Uterus (tissue), 4 donors: ENCODE measurements around the gene CAMTA1. TPM values are rescaled to one million over a fixed set of nuclear protein-coding genes. Genes with fewer than 3 reads are reported as not detected.
A peak's percentile ranks its signal among the peaks of the same experiment; 100 is the strongest.

Experiments
- DNase-seq, 2 donors: peaks; one replicate each; pipeline ENCODE4 v3.0.0-alpha.2; 2019 to 2020
- H3K27ac ChIP-seq, 2 donors: fragments of 200-600 bp; sonication (generic); 1 replicate in 1 of 2; 2 replicates in 1 of 2; pipeline ENCODE4 v1.5.1; 2016 to 2018
- H3K27me3 ChIP-seq, 2 donors: fragments of 200-600 bp; sonication (generic); one replicate each; pipeline ENCODE4 v1.5.1; 2018 to 2019; ENCODE audit warnings: control low read depth in 1 of 2
- H3K36me3 ChIP-seq, 2 donors: fragments of 200-600 bp; sonication (generic); one replicate each; pipeline ENCODE4 v1.5.1; 2019; ENCODE audit warnings: control low read depth in 1 of 2
- H3K4me1 ChIP-seq, 2 donors: fragments of 200-600 bp; sonication (generic); one replicate each; pipeline ENCODE4 v1.5.1; 2018 to 2019; ENCODE audit warnings: control low read depth in 1 of 2
- H3K4me3 ChIP-seq, 2 donors: fragments of 200-600 bp; sonication (generic); 1 replicate in 1 of 2; 2 replicates in 1 of 2; pipeline ENCODE4 v1.5.1; 2018 to 2019; ENCODE audit warnings: mild to moderate bottlenecking in 1 of 2
- H3K9me3 ChIP-seq, 2 donors: fragments of 200-600 bp; sonication (generic); one replicate each; pipeline ENCODE4 v1.5.1; 2019; ENCODE audit warnings: control low read depth in 1 of 2
- POLR2A ChIP-seq, 2 donors: fragments of 450-650 bp; IDR thresholded peaks; one replicate each; pipeline ENCODE4 v1.6.1; 2016; ENCODE audit warnings: antibody characterized with exemption in 2 of 2, mild to moderate bottlenecking in 1 of 2, moderate library complexity in 1 of 2
- intact Hi-C: fragments of 100-400 bp; cut with DNase I; formaldehyde crosslinking; loops from one replicate; pipeline ENCODE4 v1.15.1; 2023; ENCODE audit warnings: low total_unique reads
- total RNA-seq, 4 donors: library from RNA; depleted of rRNA in 3 of 4; stranded (reverse); fragments of >200 nt in 3 of 4; gene quantifications; one replicate each; pipeline versions ENCODE4 v1.1.0 to v1.2.4, GENCODE V29; 2014 to 2023
- TF ChIP-seq, protein P1 (sequence below), 4 experiments: fragments of 200-600 bp in 2 of 4; fragments of 450-650 bp in 2 of 4; sonication (generic) in 2 of 4; IDR thresholded peaks; one replicate each; pipeline ENCODE4 v1.5.1; 2016 to 2019; ENCODE audit warnings: antibody characterized with exemption in 4 of 4, mild to moderate bottlenecking in 2 of 4, moderate library complexity in 1 of 4
- donor health status: DM: yes; HTN: yes; CAD: no.

Gene CAMTA1
- total RNA-seq, 4 donors from 2014 or later: 29.7 to 427 (median 64.8) TPM

DNA sequence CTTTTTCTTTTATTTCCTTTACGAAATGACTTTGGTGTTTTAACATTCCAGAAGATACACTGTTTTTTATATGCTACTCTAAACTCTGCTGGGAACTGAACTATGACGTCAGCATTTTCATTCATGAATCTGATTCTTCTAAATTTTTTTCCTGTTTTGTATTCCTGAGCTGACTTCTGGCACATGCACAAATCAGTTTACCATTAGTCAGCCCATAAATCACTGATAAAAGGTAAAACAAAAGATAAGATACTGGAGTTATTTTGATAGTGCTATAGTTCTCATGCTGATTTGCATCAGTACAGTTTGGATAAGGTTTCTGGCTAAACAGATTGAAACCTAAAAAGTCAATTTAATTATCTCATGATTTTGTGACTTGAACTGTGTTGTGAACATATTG lies 10.4 kb downstream of the CAMTA1 start:
- no peaks in the 10 kb centered on the region for H3K27me3 ChIP-seq
- H3K36me3 ChIP-seq: no peaks in the 10 kb centered on the region
- no peaks in the 10 kb centered on the region for H3K9me3 ChIP-seq
- intact Hi-C loops: no loop called here
- H3K27ac ChIP-seq: no peak overlapping the region
- H3K4me3 ChIP-seq: no peak overlapping the region
- H3K4me1 ChIP-seq: peaks cover 0 to 5% of the 10 kb centered on the region in 2 donors
- TF ChIP-seq POLR2A (IDR thresholded peaks at IDR 0.05): no peak
- TF ChIP-seq, protein P1, sequence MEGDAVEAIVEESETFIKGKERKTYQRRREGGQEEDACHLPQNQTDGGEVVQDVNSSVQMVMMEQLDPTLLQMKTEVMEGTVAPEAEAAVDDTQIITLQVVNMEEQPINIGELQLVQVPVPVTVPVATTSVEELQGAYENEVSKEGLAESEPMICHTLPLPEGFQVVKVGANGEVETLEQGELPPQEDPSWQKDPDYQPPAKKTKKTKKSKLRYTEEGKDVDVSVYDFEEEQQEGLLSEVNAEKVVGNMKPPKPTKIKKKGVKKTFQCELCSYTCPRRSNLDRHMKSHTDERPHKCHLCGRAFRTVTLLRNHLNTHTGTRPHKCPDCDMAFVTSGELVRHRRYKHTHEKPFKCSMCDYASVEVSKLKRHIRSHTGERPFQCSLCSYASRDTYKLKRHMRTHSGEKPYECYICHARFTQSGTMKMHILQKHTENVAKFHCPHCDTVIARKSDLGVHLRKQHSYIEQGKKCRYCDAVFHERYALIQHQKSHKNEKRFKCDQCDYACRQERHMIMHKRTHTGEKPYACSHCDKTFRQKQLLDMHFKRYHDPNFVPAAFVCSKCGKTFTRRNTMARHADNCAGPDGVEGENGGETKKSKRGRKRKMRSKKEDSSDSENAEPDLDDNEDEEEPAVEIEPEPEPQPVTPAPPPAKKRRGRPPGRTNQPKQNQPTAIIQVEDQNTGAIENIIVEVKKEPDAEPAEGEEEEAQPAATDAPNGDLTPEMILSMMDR (IDR thresholded peaks at IDR 0.05): no peak
- no peak for DNase-seq

DNA sequence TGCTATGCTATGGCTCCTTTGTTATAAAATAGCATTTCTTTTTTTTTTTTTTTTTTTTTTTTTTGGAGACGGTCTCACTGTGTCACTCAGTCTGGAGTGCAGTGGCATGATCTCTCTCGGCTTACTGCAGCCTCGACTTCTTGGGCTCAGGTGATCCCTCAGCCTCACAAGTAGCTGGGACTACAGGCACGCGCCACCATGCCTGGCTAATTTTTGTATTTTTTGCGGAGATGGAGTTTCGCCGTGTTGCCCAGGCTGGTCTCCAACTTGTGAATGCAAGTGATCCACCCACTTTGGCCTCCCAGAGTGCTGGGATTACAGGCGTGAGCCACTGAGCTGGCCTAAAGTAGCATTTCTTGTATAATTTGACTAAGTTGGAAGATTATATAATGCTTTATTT lies 10.8 kb downstream of the CAMTA1 start:
- TF ChIP-seq POLR2A (IDR thresholded peaks at IDR 0.05): no peak
- TF ChIP-seq, protein P1 (IDR thresholded peaks at IDR 0.05): no peak
- peaks cover 0 to 5% of the 10 kb centered on the region in 2 donors for H3K4me1 ChIP-seq
- H3K9me3 ChIP-seq: no peaks in the 10 kb centered on the region
- no peaks in the 10 kb centered on the region for H3K36me3 ChIP-seq
- no peak overlapping the region for H3K4me3 ChIP-seq
- DNase-seq: no peak
- no peaks in the 10 kb centered on the region for H3K27me3 ChIP-seq
- intact Hi-C loops: no loop called here
- no peak overlapping the region for H3K27ac ChIP-seq

DNA sequence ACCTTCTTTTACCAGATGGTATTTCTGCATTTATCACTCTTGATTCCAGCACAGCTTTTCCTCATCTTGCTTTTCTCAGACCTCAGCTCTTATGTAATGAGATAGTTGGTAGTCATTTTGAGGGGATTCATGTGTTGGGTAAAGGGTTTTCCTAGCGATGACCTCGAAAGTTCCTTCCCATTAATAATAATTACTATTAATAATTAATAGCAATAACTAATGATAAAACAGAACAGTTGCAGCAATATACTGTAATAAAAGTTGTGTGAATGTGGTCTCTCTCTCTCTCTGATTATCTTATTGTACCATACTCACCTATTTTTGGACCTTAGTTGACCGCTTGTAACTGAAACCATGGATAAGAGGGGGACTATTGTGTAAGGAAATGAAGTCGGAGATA lies 14.2 kb downstream of the CAMTA1 start:
- Histone ChIP-seq H3K9me3 (no peaks in the 10 kb centered on the region), H3K27me3 (no peaks in the 10 kb centered on the region), H3K4me3 (no peak overlapping the region), H3K4me1 (peaks cover 0 to 5% of the 10 kb centered on the region in 2 donors), H3K36me3 (no peaks in the 10 kb centered on the region), H3K27ac (no peak overlapping the region)
- TF ChIP-seq POLR2A (IDR thresholded peaks at IDR 0.05): no peak
- TF ChIP-seq, protein P1 (IDR thresholded peaks at IDR 0.05): no peak
- no peak for DNase-seq
- intact Hi-C loops: no loop called here

DNA sequence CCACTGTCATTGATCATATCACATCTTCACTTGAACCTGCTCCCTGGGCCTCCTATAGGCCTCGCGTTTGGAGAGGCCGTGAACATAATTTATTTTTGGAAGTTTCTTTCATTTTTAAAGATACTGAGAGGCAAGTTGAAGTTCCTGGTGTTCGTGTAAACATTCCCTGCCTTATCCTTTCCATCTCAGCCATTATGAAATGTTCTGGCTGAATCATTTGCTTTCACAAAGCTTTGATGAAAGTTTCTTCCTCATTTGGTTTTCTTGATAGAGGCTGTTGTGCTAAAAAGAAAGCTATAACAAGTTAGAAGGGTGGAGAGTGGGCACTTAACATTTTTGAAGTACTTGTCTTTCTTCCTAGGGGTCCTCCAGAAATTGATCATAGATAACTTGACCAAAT lies 15.5 kb downstream of the CAMTA1 start:
- DNase-seq: no peak
- intact Hi-C loops: no loop called here
- no peak overlapping the region for H3K4me3 ChIP-seq
- no peaks in the 10 kb centered on the region for H3K9me3 ChIP-seq
- no peaks in the 10 kb centered on the region for H3K27me3 ChIP-seq
- no peaks in the 10 kb centered on the region for H3K36me3 ChIP-seq
- peak overlapping the region; percentile 18 to 29 for H3K27ac ChIP-seq
- TF ChIP-seq, protein P1 (IDR thresholded peaks at IDR 0.05): no peak
- no peak for TF ChIP-seq POLR2A (IDR thresholded peaks at IDR 0.05)
- no peaks in the 10 kb centered on the region for H3K4me1 ChIP-seq

DNA sequence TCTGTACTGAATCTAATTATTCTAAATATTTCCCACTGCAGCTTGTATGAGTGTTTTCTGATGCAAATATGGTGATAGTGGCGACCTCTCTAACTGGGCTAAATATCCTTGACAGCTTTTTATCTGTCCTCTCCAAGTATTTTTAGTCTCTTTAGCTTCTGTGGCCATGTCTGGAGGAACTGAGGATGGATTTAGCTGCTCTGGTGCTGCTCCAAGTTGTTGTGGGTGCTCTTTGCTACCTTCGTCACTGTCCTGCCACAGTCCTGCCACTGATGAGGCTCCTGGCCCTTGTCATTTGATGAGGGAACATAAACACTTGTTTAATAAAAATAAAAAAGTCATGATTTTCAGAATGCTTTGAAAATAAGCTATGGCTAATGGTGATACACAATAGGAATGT lies 15.9 kb downstream of the CAMTA1 start:
- Histone ChIP-seq H3K27me3 (no peaks in the 10 kb centered on the region), H3K4me1 (no peaks in the 10 kb centered on the region), H3K36me3 (no peaks in the 10 kb centered on the region), H3K4me3 (no peak overlapping the region), H3K27ac (peak overlapping the region; percentile 18 to 29), H3K9me3 (no peaks in the 10 kb centered on the region)
- intact Hi-C loops: no loop called here
- no peak for DNase-seq
- no peak for TF ChIP-seq POLR2A (IDR thresholded peaks at IDR 0.05)
- TF ChIP-seq, protein P1 (IDR thresholded peaks at IDR 0.05): no peak
